OCI-LY3 (cell line): ENCODE data around the gene KLLN.
A peak's percentile ranks its signal among the peaks of the same experiment; 100 is the strongest.
"Not testable (repeated sequence)": the region's sequence is repeated elsewhere in the genome, so short reads cannot be mapped to it uniquely, and the experiment has no call there.

Experiments
- H2AFZ ChIP-seq: fragments of 200-600, 300-600 bp; shearing (Covaris generic); 2 replicates; pipeline ENCODE4 v1.6.0; 2014; ENCODE audit warnings: antibody characterized with exemption, low read depth, low read length
- H3K27ac ChIP-seq: fragments of 200-600, 300-600 bp; sonication (generic); 2 replicates; pipeline ENCODE4 v1.5.1; 2014; ENCODE audit warnings: mild to moderate bottlenecking, low read length, moderate library complexity, mixed read lengths
- H3K27me3 ChIP-seq: fragments of 200-600, 300-600 bp; sonication (generic); 2 replicates; pipeline ENCODE4 v1.6.1; 2014; ENCODE audit warnings: low read depth, low read length, mixed read lengths
- H3K36me3 ChIP-seq: fragments of 200-600, 300-600 bp; sonication (generic); replicated peaks from 2 replicates; pipeline ENCODE3; 2014; ENCODE audit warnings: low read depth, low read length, mixed read lengths
- H3K4me1 ChIP-seq: fragments of 300-600, 200-600 bp; sonication (generic); 2 replicates; pipeline ENCODE4 v1.6.1; 2014; ENCODE audit warnings: low read length, mixed read lengths
- H3K4me2 ChIP-seq: fragments of 200-600, 300-600 bp; sonication (generic); 2 replicates; pipeline ENCODE4 v1.6.1; 2014; ENCODE audit warnings: low read length, mixed read lengths
- H3K4me3 ChIP-seq: fragments of 300-600, 200-600 bp; sonication (generic); 2 replicates; pipeline ENCODE4 v1.5.1; 2014; ENCODE audit warnings: antibody characterized with exemption, mild to moderate bottlenecking, low read length, moderate library complexity
- H3K79me2 ChIP-seq: fragments of 300-600, 200-600 bp; shearing (Covaris generic); 2 replicates; pipeline ENCODE4 v1.6.1; 2014; ENCODE audit warnings: mild to moderate bottlenecking, low read length, mixed read lengths
- H3K9ac ChIP-seq: fragments of 300-600, 200-600 bp; shearing (Covaris generic); 2 replicates; pipeline ENCODE4 v1.6.0; 2014; ENCODE audit warnings: mild to moderate bottlenecking, low read length, moderate library complexity
- H3K9me3 ChIP-seq: fragments of 200-600, 300-600 bp; shearing (Covaris generic); 2 replicates; pipeline ENCODE4 v1.6.1; 2014; ENCODE audit warnings: low read length, mixed read lengths; ENCODE audit not compliant: insufficient read depth
- H4K20me1 ChIP-seq: fragments of 200-600, 300-600 bp; sonication (generic); 2 replicates; pipeline ENCODE4 v1.6.1; 2016; ENCODE audit warnings: low read length, mixed read lengths; ENCODE audit not compliant: insufficient read depth
- EZH2phosphoT487 ChIP-seq: fragments of 200-600 bp; shearing (Covaris generic); IDR thresholded peaks from 2 replicates; pipeline ENCODE4 v1.6.1; 2018; ENCODE audit warnings: antibody characterized with exemption, mixed run types, low read depth
- TF ChIP-seq, protein P1 (sequence below): fragments of 200-600, 300-600 bp; sonication (generic); IDR thresholded peaks from 2 replicates; pipeline ENCODE4 v1.5.1; 2014; ENCODE audit warnings: antibody characterized with exemption, low read length, low read depth

The KLLN gene

GRCh38 chr10:87887548-87888289 lies 24.4 kb upstream of the KLLN start:
- Histone ChIP-seq H3K4me1 (peaks cover 6% of the 10 kb centered on the region), H3K27ac (no peak overlapping the region), H3K27me3 (no peaks in the 10 kb centered on the region), H3K9me3 (no peaks in the 10 kb centered on the region), H3K36me3 (peaks cover 43% of the 10 kb centered on the region), H2AFZ (no peak overlapping the region), H3K4me3 (no peak overlapping the region), H4K20me1 (peaks cover 66% of the 10 kb centered on the region), H3K9ac (no peak overlapping the region), H3K79me2 (peaks cover 49% of the 10 kb centered on the region), H3K4me2 (no peak overlapping the region)
- TF ChIP-seq, protein P1, sequence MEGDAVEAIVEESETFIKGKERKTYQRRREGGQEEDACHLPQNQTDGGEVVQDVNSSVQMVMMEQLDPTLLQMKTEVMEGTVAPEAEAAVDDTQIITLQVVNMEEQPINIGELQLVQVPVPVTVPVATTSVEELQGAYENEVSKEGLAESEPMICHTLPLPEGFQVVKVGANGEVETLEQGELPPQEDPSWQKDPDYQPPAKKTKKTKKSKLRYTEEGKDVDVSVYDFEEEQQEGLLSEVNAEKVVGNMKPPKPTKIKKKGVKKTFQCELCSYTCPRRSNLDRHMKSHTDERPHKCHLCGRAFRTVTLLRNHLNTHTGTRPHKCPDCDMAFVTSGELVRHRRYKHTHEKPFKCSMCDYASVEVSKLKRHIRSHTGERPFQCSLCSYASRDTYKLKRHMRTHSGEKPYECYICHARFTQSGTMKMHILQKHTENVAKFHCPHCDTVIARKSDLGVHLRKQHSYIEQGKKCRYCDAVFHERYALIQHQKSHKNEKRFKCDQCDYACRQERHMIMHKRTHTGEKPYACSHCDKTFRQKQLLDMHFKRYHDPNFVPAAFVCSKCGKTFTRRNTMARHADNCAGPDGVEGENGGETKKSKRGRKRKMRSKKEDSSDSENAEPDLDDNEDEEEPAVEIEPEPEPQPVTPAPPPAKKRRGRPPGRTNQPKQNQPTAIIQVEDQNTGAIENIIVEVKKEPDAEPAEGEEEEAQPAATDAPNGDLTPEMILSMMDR: no peak
- no peak for TF ChIP-seq EZH2phosphoT487

DNA sequence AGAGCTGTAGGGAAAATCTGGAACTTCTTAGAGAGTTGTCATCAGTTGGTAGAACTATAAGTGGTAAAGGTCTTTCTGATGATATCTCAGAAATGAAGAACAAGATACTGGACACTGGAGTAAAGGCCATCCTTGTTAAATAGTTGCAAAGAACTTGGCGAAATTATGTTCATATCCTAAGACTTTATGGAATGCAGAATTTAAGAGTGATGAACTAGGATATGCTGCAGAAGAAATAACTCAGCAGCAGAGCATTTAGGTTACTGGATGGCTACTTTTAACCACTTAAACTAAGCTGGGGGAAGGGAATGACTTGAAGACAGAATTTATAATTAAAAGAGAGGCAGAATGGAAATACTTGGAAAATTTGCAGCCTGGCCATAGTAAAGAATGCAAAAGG lies 23.8 kb upstream of the KLLN start:
- H3K36me3 ChIP-seq: peaks cover 43% of the 10 kb centered on the region
- TF ChIP-seq, protein P1: no peak
- no peak for TF ChIP-seq EZH2phosphoT487
- H3K27me3 ChIP-seq: no peaks in the 10 kb centered on the region
- no peak overlapping the region for H3K9ac ChIP-seq
- H3K27ac ChIP-seq: no peak overlapping the region
- peaks cover 6% of the 10 kb centered on the region for H3K4me1 ChIP-seq
- peaks cover 66% of the 10 kb centered on the region for H4K20me1 ChIP-seq
- H3K79me2 ChIP-seq: peaks cover 50% of the 10 kb centered on the region
- no peak overlapping the region for H2AFZ ChIP-seq
- H3K9me3 ChIP-seq: no peaks in the 10 kb centered on the region
- no peak overlapping the region for H3K4me2 ChIP-seq
- H3K4me3 ChIP-seq: no peak overlapping the region

DNA sequence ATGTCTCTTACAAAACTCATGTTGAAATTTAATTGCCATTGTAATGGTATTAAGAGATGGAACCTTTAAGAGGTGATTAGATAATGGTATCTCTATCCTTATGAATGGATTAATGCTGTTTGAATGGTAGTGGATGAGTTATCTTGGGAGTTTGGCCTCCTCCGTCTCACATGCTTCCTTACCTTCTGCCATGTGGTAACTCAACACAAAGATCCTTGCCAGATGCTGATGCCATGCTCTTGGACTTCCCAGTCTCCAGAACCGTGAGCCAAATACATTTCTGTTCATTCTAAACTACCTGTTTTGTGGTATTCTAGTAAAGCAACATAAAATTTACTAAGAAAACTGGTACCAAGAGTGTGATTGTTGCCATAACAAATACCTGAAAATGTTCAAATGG lies 23.3 kb upstream of the KLLN start:
- Histone ChIP-seq H3K36me3 (peaks cover 43% of the 10 kb centered on the region), H4K20me1 (peaks cover 70% of the 10 kb centered on the region), H3K27me3 (no peaks in the 10 kb centered on the region), H3K4me2 (no peak overlapping the region), H2AFZ (no peak overlapping the region), H3K4me3 (no peak overlapping the region), H3K9me3 (no peaks in the 10 kb centered on the region), H3K27ac (no peak overlapping the region), H3K4me1 (peaks cover 9% of the 10 kb centered on the region), H3K9ac (no peak overlapping the region), H3K79me2 (peaks cover 52% of the 10 kb centered on the region)
- TF ChIP-seq EZH2phosphoT487: no peak
- TF ChIP-seq, protein P1: no peak

DNA sequence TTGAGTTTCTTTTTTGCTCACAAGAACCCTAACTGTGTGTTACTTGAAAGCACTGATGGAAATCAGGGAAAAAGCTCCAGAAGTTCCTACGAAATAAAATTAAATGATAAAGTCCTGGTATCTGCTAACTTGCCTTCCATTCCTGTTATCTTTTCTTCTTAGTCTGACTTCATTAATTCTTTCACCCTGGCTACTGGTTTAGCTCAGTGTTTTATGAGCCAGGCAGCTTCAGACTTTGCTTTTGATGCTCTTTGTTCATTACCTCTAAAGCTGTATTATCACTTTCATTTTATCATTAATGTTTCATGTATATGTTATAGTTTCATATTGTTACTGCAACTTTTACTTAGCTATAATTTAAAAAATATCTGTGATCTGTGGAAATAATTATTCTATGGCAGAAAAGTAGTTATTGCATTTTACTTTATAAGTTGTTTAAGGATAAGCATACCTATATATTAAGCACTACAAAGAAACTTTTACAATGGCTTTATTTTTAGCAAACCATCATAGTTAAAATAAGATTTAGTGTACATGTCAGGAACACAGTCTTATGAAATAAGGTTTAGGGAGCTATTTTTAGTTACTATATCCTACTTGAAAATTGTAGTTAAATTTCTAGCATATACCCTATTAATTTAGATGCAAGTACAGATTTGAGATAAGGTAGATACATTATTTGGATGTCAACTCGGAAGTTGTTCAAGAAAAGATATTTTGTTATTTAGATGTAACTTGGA lies 19.4 kb upstream of the KLLN start:
- H4K20me1 ChIP-seq: peaks cover 53% of the 10 kb centered on the region
- peaks cover 45% of the 10 kb centered on the region for H3K79me2 ChIP-seq
- no peaks in the 10 kb centered on the region for H3K9me3 ChIP-seq
- TF ChIP-seq EZH2phosphoT487: no peak
- TF ChIP-seq, protein P1: no peak
- no peak overlapping the region for H2AFZ ChIP-seq
- no peak overlapping the region for H3K9ac ChIP-seq
- no peak overlapping the region for H3K4me3 ChIP-seq
- 0 out of 2 replicates have a peak overlapping the region, but pooled peaks have one; percentile 20 for H3K4me2 ChIP-seq
- H3K27me3 ChIP-seq: no peaks in the 10 kb centered on the region
- H3K4me1 ChIP-seq: peaks cover 9% of the 10 kb centered on the region
- H3K27ac ChIP-seq: no peak overlapping the region
- H3K36me3 ChIP-seq: peaks cover 47% of the 10 kb centered on the region

GRCh38 chr10:87881373-87882059 lies 18.2 kb upstream of the KLLN start:
- peaks cover 40% of the 10 kb centered on the region for H3K79me2 ChIP-seq
- not testable (repeated sequence) for H3K27me3 ChIP-seq, H3K27ac ChIP-seq, H3K4me1 ChIP-seq, H3K4me2 ChIP-seq, H3K4me3 ChIP-seq, H3K9ac ChIP-seq, H2AFZ ChIP-seq, H3K9me3 ChIP-seq
- H3K36me3 ChIP-seq: peaks cover 35% of the 10 kb centered on the region
- H4K20me1 ChIP-seq: peaks cover 42% of the 10 kb centered on the region
